ENCODE data around the gene C1QTNF4. TPM values are rescaled to one million over a fixed set of nuclear protein-coding genes. Genes with fewer than 3 reads are reported as not detected.
A peak's percentile ranks its signal among the peaks of the same experiment; 100 is the strongest.

The C1QTNF4 gene
- total RNA-seq, 1 experiment from 2014 or later, result 0.42 TPM

- POLR2A ChIA-PET, result no interaction called here
- no peak for DNase-seq (ENCODE audit: unreplicated experiment)
- TF ChIP-seq, protein P1, sequence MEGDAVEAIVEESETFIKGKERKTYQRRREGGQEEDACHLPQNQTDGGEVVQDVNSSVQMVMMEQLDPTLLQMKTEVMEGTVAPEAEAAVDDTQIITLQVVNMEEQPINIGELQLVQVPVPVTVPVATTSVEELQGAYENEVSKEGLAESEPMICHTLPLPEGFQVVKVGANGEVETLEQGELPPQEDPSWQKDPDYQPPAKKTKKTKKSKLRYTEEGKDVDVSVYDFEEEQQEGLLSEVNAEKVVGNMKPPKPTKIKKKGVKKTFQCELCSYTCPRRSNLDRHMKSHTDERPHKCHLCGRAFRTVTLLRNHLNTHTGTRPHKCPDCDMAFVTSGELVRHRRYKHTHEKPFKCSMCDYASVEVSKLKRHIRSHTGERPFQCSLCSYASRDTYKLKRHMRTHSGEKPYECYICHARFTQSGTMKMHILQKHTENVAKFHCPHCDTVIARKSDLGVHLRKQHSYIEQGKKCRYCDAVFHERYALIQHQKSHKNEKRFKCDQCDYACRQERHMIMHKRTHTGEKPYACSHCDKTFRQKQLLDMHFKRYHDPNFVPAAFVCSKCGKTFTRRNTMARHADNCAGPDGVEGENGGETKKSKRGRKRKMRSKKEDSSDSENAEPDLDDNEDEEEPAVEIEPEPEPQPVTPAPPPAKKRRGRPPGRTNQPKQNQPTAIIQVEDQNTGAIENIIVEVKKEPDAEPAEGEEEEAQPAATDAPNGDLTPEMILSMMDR (IDR thresholded peaks at IDR 0.05; ENCODE audit: unreplicated experiment), result no peak
- H3K4me3 Mint-ChIP-seq (ENCODE audit: unreplicated experiment), result no peak overlapping the region
- no peaks in the 10 kb centered on the region for H3K9me3 Mint-ChIP-seq (ENCODE audit: unreplicated experiment)
- H3K36me3 Mint-ChIP-seq (ENCODE audit: insufficient read depth, unreplicated experiment), result peaks cover 10% of the 10 kb centered on the region
- CTCF ChIA-PET, result no interaction called here
- no peak overlapping the region for H3K27ac Mint-ChIP-seq (ENCODE audit: low read depth, unreplicated experiment)
- no TSS peak for BruUV-seq (replicated peaks)
- H3K27me3 Mint-ChIP-seq (ENCODE audit: insufficient read depth, unreplicated experiment), result peaks cover 25% of the 10 kb centered on the region
- peaks cover 9% of the 10 kb centered on the region for H3K4me1 Mint-ChIP-seq (ENCODE audit: insufficient read depth, unreplicated experiment)
- intact Hi-C loops (cut with micrococcal nuclease), result no loop called here
Observed at GRCh38 chr11:47589977-47590861, 4.0 kb downstream of the C1QTNF4 start.

- no peak for DNase-seq (ENCODE audit: unreplicated experiment)
- POLR2A ChIA-PET, result no interaction called here
- no peak overlapping the region for H3K4me3 Mint-ChIP-seq (ENCODE audit: unreplicated experiment)
- no peak overlapping the region for H3K27ac Mint-ChIP-seq (ENCODE audit: low read depth, unreplicated experiment)
- H3K36me3 Mint-ChIP-seq (ENCODE audit: insufficient read depth, unreplicated experiment), result peaks cover 16% of the 10 kb centered on the region
- TF ChIP-seq, protein P1 (IDR thresholded peaks at IDR 0.05; ENCODE audit: unreplicated experiment), result no peak
- H3K27me3 Mint-ChIP-seq (ENCODE audit: insufficient read depth, unreplicated experiment), result peaks cover 18% of the 10 kb centered on the region
- BruUV-seq (replicated peaks), result no TSS peak
- CTCF ChIA-PET, result no interaction called here
- H3K4me1 Mint-ChIP-seq (ENCODE audit: insufficient read depth, unreplicated experiment), result peaks cover 9% of the 10 kb centered on the region
- intact Hi-C loops (cut with micrococcal nuclease), result no loop called here
- no peaks in the 10 kb centered on the region for H3K9me3 Mint-ChIP-seq (ENCODE audit: unreplicated experiment)
Observed at GRCh38 chr11:47589584-47589976, 4.6 kb downstream of the C1QTNF4 start.

- TF ChIP-seq, protein P1 (IDR thresholded peaks at IDR 0.05; ENCODE audit: unreplicated experiment), result no peak
- peaks cover 9% of the 10 kb centered on the region for H3K4me1 Mint-ChIP-seq (ENCODE audit: insufficient read depth, unreplicated experiment)
- no peaks in the 10 kb centered on the region for H3K9me3 Mint-ChIP-seq (ENCODE audit: unreplicated experiment)
- H3K36me3 Mint-ChIP-seq (ENCODE audit: insufficient read depth, unreplicated experiment), result peaks cover 21% of the 10 kb centered on the region
- ChIA-PET POLR2A (no interaction called here), CTCF (no interaction called here)
- BruUV-seq (replicated peaks), result no TSS peak
- intact Hi-C loops (cut with micrococcal nuclease), result no loop called here
- H3K27me3 Mint-ChIP-seq (ENCODE audit: insufficient read depth, unreplicated experiment), result peaks cover 14% of the 10 kb centered on the region
- H3K4me3 Mint-ChIP-seq (ENCODE audit: unreplicated experiment), result no peak overlapping the region
- no peak overlapping the region for H3K27ac Mint-ChIP-seq (ENCODE audit: low read depth, unreplicated experiment)
- DNase-seq (ENCODE audit: unreplicated experiment), result no peak
Observed at GRCh38 chr11:47589118-47589517, 5.1 kb downstream of the C1QTNF4 start.

- intact Hi-C loops (cut with micrococcal nuclease), result no loop called here
- Mint-ChIP-seq H3K36me3 (ENCODE audit: insufficient read depth, unreplicated experiment) (peaks cover 34% of the 10 kb centered on the region), H3K27me3 (ENCODE audit: insufficient read depth, unreplicated experiment) (peaks cover under 1% of the 10 kb centered on the region), H3K4me1 (ENCODE audit: insufficient read depth, unreplicated experiment) (peaks cover 9% of the 10 kb centered on the region), H3K27ac (ENCODE audit: low read depth, unreplicated experiment) (peak overlapping the region; percentile 14), H3K9me3 (ENCODE audit: unreplicated experiment) (no peaks in the 10 kb centered on the region), H3K4me3 (ENCODE audit: unreplicated experiment) (no peak overlapping the region)
- POLR2A ChIA-PET, result no interaction called here
- no peak for DNase-seq (ENCODE audit: unreplicated experiment)
- CTCF ChIA-PET, result interaction anchor here (0.8 kb wide), 1 partner anchor 27 kb away, joined by 3 read pairs; no protein-coding TSS in a partner anchor
- TF ChIP-seq, protein P1 (IDR thresholded peaks at IDR 0.05; ENCODE audit: unreplicated experiment), result no peak
- no TSS peak for BruUV-seq (replicated peaks)
Observed at GRCh38 chr11:47587723-47588326, 6.4 kb downstream of the C1QTNF4 start.

All from MCF 10A (cell line).